Activated T-helper 1 cell treated with anti-CD3 and anti-CD28 coated beads, Interleukin-12 subunit alpha, Interleukin-12 subunit beta, Interleukin-2, Interleukin-4 antibody, amounts not matched to agents 30 ng/mL and 10 ng/mL and 1 ng/mL, durations not matched to agents 14 hours and 24 hours and 36 hours (primary cell): ENCODE measurements around the gene ORM1. TPM values are rescaled to one million over a fixed set of nuclear protein-coding genes. Genes with fewer than 3 reads are reported as not detected.
"Not testable (repeated sequence)": the region's sequence is repeated elsewhere in the genome, so short reads cannot be mapped to it uniquely, and the experiment has no call there.

Source experiments
- DNase-seq: peaks from one replicate; pipeline ENCODE4 v3.0.0; 2021; ENCODE audit warnings: low spot score
- H3K27ac Mint-ChIP-seq: one replicate; pipeline ENCODE4 v1.8.0; 2021; ENCODE audit warnings: mild to moderate bottlenecking, mixed read lengths
- H3K27me3 Mint-ChIP-seq: one replicate; pipeline ENCODE4 v1.8.0; 2022; ENCODE audit warnings: mild to moderate bottlenecking, moderate library complexity, mixed read lengths; ENCODE audit not compliant: insufficient read depth
- H3K36me3 Mint-ChIP-seq: one replicate; pipeline ENCODE4 v1.8.0; 2021; ENCODE audit warnings: low read depth, mixed read lengths
- H3K4me1 Mint-ChIP-seq: one replicate; pipeline ENCODE4 v1.8.0; 2021; ENCODE audit warnings: low read depth, mixed read lengths
- H3K4me3 Mint-ChIP-seq: one replicate; pipeline ENCODE4 v1.8.0; 2021; ENCODE audit warnings: mild to moderate bottlenecking, moderate library complexity, mixed read lengths
- H3K9me3 Mint-ChIP-seq: one replicate; pipeline ENCODE4 v1.8.0; 2021; ENCODE audit warnings: mixed read lengths
- intact Hi-C: fragments of 100-400 bp; cut with micrococcal nuclease; formaldehyde crosslinking; loops from one replicate; pipeline ENCODE4 v1.15.1; 2024
- total RNA-seq: library from RNA; stranded (reverse); gene quantifications from 2 replicates; pipeline ENCODE4 v1.2.3, GENCODE V29; 2022

The ORM1 gene
- total RNA-seq, 1 donor from 2014 or later = not detected

GRCh38 chr9:114315723-114316363 is 7.1 kb upstream of the ORM1 start:
- H3K27ac Mint-ChIP-seq = no peak overlapping the region
- H3K9me3 Mint-ChIP-seq = no peaks in the 10 kb centered on the region
- peaks cover 3% of the 10 kb centered on the region for H3K27me3 Mint-ChIP-seq
- H3K4me3 Mint-ChIP-seq = no peak overlapping the region
- no peaks in the 10 kb centered on the region for H3K36me3 Mint-ChIP-seq
- DNase-seq = no peak
- peaks cover 5% of the 10 kb centered on the region for H3K4me1 Mint-ChIP-seq
- intact Hi-C loops = no loop called here

DNA sequence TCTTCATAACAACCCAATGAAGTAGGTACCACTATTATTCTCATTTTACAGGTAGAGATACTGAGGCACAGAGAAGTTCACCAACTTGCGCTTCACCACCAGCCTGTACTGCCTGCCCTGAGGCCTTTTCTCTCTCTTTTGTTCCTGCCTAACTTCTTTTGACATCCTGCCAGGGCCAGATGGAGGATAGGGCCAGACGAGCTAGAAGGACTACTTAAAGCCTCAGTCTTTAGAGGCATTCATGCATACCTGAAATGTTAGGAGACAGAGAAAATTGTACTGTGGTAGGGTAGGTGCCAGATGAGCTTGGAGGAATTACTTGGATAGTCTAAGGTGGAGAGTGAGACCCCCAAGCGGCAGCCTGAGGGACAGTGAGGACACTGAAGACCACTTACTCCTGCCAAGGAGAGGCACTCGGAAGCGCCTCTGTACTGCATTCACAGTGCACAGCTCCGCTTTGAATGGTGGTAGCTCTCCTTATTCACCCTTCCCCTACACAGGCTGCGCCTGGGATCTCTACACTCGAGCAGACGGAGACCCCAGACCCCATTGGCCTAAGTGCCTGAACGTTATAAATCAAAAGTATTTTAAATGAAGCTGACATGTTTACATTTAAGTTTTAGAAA is 6.2 kb upstream of the ORM1 start:
- peaks cover 5% of the 10 kb centered on the region for H3K4me1 Mint-ChIP-seq
- H3K27ac Mint-ChIP-seq = no peak overlapping the region
- H3K4me3 Mint-ChIP-seq = no peak overlapping the region
- intact Hi-C loops = no loop called here
- no peak for DNase-seq
- no peaks in the 10 kb centered on the region for H3K36me3 Mint-ChIP-seq
- H3K9me3 Mint-ChIP-seq = no peaks in the 10 kb centered on the region
- H3K27me3 Mint-ChIP-seq = peaks cover 5% of the 10 kb centered on the region

DNA sequence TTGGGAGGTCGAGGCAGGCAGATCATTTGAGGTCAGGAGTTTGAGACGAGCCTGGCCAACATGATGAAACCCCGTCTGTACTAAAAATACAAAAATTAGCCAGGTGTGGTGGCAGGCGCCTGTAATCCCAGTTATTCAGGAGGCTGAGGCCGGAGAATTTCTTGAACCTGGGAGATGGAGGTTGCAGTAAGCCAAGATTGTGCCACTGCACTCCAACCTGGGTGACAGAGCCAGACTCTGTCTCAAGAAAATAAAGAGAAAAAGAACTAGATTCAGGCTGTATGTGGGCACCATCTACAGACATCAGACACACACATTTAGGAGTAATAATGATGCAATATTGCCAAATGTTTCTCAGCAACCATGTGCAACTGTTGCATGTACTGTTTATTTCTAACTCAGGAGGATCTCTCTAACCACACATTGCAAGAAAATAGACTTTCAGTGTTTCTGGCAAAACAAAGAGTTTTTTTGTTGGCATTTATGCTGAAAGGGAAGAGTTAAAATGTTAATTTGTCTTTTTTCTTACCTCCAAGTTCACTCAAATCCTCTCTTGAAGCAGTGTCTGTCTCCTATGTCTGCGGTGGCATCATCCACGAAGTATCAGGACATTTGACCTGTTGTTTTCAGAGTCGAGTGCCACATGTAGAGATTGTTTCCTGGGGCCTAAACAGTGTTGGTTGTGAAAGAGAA is 5.1 kb upstream of the ORM1 start:
- Mint-ChIP-seq H3K27me3 (peaks cover 3% of the 10 kb centered on the region), H3K4me1 (peaks cover 5% of the 10 kb centered on the region), H3K9me3 (no peaks in the 10 kb centered on the region), H3K36me3 (no peaks in the 10 kb centered on the region), H3K27ac (no peak overlapping the region), H3K4me3 (no peak overlapping the region)
- DNase-seq = no peak
- intact Hi-C loops = no loop called here

- intact Hi-C loops = no loop called here
- no peak for DNase-seq
- Mint-ChIP-seq H3K36me3 (no peaks in the 10 kb centered on the region), H3K27ac (no peak overlapping the region), H3K4me3 (no peak overlapping the region), H3K9me3 (no peaks in the 10 kb centered on the region), H3K4me1 (peaks cover 5% of the 10 kb centered on the region), H3K27me3 (peaks cover 3% of the 10 kb centered on the region)
Observed at GRCh38 chr9:114318416-114318815, 4.5 kb upstream of the ORM1 start.

DNA sequence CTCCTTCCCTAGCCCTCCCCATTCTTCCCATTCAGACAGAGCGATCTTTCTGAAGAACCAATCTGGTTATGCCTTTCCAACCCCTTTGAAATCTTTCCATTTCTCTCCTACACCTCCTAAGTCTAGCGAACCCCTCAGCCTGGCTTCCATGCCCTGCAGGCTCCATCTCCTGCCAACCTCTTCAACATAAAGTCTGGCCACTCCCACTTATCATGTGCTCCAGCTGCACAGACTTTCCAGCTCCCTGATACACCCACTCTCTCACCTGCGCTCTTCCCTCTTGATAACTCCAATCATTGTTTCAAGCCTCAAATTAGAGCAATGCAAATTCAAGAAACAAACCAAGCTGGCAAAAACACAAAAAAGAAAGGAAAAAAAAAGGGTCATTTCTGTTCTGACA is 3.8 kb upstream of the ORM1 start:
- H3K36me3 Mint-ChIP-seq = no peaks in the 10 kb centered on the region
- no peak overlapping the region for H3K4me3 Mint-ChIP-seq
- no peak overlapping the region for H3K27ac Mint-ChIP-seq
- H3K4me1 Mint-ChIP-seq = peaks cover 5% of the 10 kb centered on the region
- peaks cover 3% of the 10 kb centered on the region for H3K27me3 Mint-ChIP-seq
- no peaks in the 10 kb centered on the region for H3K9me3 Mint-ChIP-seq
- intact Hi-C loops = no loop called here
- DNase-seq = no peak

- intact Hi-C loops, H3K9me3 Mint-ChIP-seq, H3K27me3 Mint-ChIP-seq, H3K27ac Mint-ChIP-seq, H3K36me3 Mint-ChIP-seq, H3K4me3 Mint-ChIP-seq, H3K4me1 Mint-ChIP-seq, DNase-seq: not testable (repeated sequence)
Observed at GRCh38 chr9:114320710-114321109, 2.2 kb upstream of the ORM1 start.

- no peak for DNase-seq
- no peaks in the 10 kb centered on the region for H3K9me3 Mint-ChIP-seq
- H3K4me1 Mint-ChIP-seq = peaks cover 5% of the 10 kb centered on the region
- H3K36me3 Mint-ChIP-seq = no peaks in the 10 kb centered on the region
- H3K27me3 Mint-ChIP-seq = peaks cover 3% of the 10 kb centered on the region
- H3K27ac Mint-ChIP-seq = no peak overlapping the region
- intact Hi-C loops = no loop called here
- H3K4me3 Mint-ChIP-seq = no peak overlapping the region
Observed at GRCh38 chr9:114321759-114322158, 1.1 kb upstream of the ORM1 start.

DNA sequence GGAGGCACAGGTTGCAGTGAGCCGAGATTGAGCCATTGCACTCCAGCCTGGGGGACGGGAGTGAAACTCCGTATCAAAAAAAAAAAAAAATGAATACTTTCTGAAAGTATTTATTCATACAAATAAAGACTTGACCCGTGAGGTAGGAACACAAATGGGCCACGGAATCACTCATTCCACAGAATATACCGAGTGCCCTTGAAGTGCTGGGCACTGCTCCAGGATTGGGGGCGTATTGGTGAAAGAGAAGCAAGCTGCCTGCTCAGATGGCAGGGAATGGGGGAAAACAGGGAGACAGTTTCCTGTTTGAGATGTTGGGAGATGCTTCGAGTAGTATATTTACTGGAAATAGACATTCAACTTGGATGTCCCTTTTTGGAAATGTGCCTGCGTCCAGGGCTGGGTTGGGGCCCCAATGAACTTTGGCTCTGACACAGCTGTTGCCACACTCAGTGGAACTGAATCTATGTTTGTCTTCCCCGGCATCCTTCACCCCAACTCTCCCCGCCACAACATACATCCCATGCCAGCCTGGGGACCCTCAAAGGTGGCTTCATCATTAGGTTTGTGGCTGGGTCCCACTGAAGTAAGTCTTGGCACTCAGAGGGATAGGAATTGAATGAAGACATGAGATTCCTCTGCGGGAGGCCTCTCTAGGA is 609 bp upstream of the ORM1 start:
- H3K36me3 Mint-ChIP-seq, H3K4me1 Mint-ChIP-seq, H3K27me3 Mint-ChIP-seq, H3K4me3 Mint-ChIP-seq, H3K27ac Mint-ChIP-seq, H3K9me3 Mint-ChIP-seq, DNase-seq, intact Hi-C loops: not testable (repeated sequence)

DNA sequence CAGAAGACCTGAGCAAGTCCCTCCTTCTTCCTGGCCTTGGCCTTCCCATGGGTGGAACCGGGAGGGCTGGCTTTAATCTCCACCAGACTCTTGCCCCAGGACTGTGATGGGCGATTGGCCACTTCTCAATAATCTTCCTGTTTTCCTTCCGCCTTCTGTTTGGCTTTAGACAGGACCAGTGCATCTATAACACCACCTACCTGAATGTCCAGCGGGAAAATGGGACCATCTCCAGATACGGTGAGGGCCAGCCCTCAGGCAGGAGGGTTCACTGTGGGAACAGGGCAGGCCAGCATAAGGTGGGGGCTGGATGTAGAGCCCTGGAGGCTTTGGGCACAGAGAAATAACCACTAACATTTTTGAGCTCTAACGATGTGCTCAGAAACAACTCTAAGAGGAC is 951 bp downstream of the ORM1 start:
- DNase-seq, H3K27ac Mint-ChIP-seq, intact Hi-C loops, H3K9me3 Mint-ChIP-seq, H3K27me3 Mint-ChIP-seq, H3K4me3 Mint-ChIP-seq, H3K4me1 Mint-ChIP-seq, H3K36me3 Mint-ChIP-seq: not testable (repeated sequence)

DNA sequence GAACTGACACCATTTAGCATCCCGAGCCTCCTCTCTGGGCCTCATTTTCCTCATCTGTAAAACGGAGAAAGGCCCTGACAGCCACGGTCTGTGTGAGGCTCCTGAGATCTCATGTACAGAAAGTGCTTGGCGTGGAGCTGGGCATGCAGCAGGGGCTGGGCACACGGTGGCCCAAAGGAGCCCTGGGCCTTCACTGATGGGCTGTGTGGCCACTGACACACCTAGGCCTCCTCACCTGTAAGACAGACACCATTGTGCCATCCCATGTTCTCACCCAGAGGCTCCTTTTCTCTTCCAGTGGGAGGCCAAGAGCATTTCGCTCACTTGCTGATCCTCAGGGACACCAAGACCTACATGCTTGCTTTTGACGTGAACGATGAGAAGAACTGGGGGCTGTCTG is 1.6 kb downstream of the ORM1 start:
- Mint-ChIP-seq H3K27me3 (peaks cover 3% of the 10 kb centered on the region), H3K4me3 (no peak overlapping the region), H3K36me3 (no peaks in the 10 kb centered on the region), H3K4me1 (no peaks in the 10 kb centered on the region), H3K9me3 (no peaks in the 10 kb centered on the region), H3K27ac (no peak overlapping the region)
- DNase-seq = no peak
- intact Hi-C loops = no loop called here

GRCh38 chr9:114324965-114325364 is 2.1 kb downstream of the ORM1 start:
- H3K27me3 Mint-ChIP-seq, H3K36me3 Mint-ChIP-seq, H3K9me3 Mint-ChIP-seq, H3K4me3 Mint-ChIP-seq, DNase-seq, H3K4me1 Mint-ChIP-seq, intact Hi-C loops, H3K27ac Mint-ChIP-seq: not testable (repeated sequence)

GRCh38 chr9:114325684-114326254 is 2.9 kb downstream of the ORM1 start:
- H3K36me3 Mint-ChIP-seq, H3K4me1 Mint-ChIP-seq, H3K27ac Mint-ChIP-seq, H3K4me3 Mint-ChIP-seq, H3K9me3 Mint-ChIP-seq, intact Hi-C loops, H3K27me3 Mint-ChIP-seq, DNase-seq: not testable (repeated sequence)

GRCh38 chr9:114327749-114328148 is 4.9 kb downstream of the ORM1 start:
- Mint-ChIP-seq H3K9me3 (no peaks in the 10 kb centered on the region), H3K27ac (no peak overlapping the region), H3K4me1 (no peaks in the 10 kb centered on the region), H3K27me3 (no peaks in the 10 kb centered on the region), H3K4me3 (no peak overlapping the region), H3K36me3 (peaks cover 4% of the 10 kb centered on the region)
- intact Hi-C loops = no loop called here
- no peak for DNase-seq
